ENCODE results near the gene TBX3. TPM values are rescaled to one million over a fixed set of nuclear protein-coding genes. Genes with fewer than 3 reads are reported as not detected.

TBX3 gene
- total RNA-seq, 2 donors from 2014 or later, result 6.1 to 16.1 TPM

DNA sequence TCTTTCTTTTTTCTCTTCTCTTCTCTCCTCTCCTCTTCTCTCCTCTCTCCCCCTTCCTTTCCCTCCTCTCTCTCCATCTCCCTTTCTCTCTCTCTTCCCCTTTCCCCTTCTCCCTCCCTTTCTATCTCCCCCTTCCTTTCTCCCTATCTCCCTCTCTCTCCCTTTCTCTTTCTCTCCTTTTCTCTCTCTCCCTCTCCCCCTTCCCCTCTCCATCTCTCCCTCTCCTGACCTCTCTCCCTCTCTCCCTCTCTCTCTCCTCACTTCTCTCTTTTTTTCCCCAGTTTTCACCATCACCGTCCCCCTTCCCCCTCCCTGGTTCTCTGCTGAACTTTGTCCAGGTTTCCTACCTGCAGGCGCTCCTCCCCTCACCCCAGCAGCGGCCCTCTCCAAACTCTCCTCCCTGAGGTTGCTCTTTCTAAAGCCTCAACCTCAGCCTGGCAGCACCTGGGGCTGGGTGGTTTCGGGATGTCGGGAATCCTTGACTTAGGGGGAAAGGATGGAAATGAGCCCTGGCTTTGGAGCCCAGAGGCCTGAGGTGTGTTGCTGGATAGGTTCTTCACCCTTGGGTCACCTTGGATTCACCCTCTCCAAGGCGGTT, 14.7 kb upstream of the TBX3 start:
- no peaks in the 10 kb centered on the region for H3K9me3 ChIP-seq
- TF ChIP-seq, protein P1, sequence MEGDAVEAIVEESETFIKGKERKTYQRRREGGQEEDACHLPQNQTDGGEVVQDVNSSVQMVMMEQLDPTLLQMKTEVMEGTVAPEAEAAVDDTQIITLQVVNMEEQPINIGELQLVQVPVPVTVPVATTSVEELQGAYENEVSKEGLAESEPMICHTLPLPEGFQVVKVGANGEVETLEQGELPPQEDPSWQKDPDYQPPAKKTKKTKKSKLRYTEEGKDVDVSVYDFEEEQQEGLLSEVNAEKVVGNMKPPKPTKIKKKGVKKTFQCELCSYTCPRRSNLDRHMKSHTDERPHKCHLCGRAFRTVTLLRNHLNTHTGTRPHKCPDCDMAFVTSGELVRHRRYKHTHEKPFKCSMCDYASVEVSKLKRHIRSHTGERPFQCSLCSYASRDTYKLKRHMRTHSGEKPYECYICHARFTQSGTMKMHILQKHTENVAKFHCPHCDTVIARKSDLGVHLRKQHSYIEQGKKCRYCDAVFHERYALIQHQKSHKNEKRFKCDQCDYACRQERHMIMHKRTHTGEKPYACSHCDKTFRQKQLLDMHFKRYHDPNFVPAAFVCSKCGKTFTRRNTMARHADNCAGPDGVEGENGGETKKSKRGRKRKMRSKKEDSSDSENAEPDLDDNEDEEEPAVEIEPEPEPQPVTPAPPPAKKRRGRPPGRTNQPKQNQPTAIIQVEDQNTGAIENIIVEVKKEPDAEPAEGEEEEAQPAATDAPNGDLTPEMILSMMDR (IDR thresholded peaks at IDR 0.05), result no peak
- H3K27ac ChIP-seq, result no peak overlapping the region
- no peak for DNase-seq (ENCODE audit: low spot score)
- peak overlapping the region in 1 of 2 donors; percentile 18 for H3K4me3 ChIP-seq
- no peaks in the 10 kb centered on the region for H3K36me3 ChIP-seq
- peaks cover 0 to 11% of the 10 kb centered on the region in 2 donors for H3K4me1 ChIP-seq
- H3K27me3 ChIP-seq, result peaks cover 48 to 57% of the 10 kb centered on the region in 2 donors

DNA sequence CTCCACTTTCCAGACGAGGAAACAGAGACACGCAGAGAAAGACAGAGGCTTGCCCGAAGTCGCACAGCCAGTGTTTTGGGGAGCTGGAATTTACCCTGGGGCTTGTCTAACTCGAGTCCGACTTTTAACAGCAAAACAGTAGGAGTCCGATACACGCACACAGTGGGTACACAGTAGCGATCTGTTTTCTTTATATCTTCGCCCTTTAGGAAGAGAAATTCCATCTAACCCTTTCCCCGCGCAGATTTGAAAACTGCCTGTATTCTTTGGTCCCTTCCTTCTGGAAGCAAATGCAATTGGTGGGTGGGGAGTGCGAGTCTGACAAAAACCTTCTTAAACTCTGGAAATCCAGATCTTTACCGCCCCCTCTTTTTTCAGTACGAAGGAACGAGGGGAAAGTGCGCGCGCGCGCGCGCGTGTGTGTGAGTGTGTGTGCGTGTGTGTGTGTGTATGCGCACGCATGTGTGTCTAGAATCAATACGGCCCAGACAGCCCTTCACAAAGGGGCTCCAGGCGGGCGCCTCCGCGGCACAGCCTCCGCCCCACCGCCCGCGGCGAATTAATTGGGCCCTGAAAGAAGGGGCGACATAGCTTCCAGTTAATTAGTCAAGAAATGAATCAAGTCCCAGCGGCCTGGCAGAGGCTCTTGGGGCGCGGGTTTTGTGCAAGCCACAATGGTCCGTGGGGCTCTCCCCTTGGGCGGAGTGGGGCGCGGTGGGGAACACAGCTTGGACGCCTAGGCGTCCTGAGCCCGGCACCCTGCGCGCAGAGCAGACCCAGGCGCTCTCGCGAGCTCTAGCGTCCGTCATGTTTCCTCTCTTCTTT, 14.0 kb upstream of the TBX3 start:
- Histone ChIP-seq H3K4me3 (peak overlapping the region in 1 of 2 donors; percentile 18), H3K27ac (no peak overlapping the region), H3K4me1 (peaks cover 0 to 14% of the 10 kb centered on the region in 2 donors), H3K27me3 (peaks cover 51 to 64% of the 10 kb centered on the region in 2 donors), H3K9me3 (no peaks in the 10 kb centered on the region), H3K36me3 (no peaks in the 10 kb centered on the region)
- TF ChIP-seq, protein P1 (IDR thresholded peaks at IDR 0.05), result no peak
- DNase-seq (ENCODE audit: low spot score), result no peak

DNA sequence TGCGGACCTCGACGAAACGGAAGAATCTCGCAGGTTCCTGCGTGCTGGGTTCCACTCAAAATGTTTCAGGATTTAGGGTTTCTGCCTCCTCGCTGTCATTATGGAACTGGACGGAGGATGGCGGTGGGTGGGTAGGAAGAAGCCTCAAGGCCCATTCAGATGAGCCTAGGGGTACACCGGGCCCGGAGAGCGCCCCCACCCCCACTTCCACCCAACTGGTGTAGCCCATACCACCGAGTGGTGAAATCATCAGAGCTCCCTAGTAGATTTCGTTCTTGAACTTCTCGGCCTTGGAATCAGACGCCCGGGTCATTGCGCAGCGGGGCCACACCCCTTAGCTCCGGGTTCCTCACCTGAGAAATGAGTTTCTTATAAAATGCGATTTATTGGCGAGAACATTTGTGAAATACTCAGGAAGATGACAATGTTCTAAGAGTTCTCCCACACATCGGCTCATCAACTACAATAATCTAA, 13.3 kb upstream of the TBX3 start:
- H3K36me3 ChIP-seq, result no peaks in the 10 kb centered on the region
- peaks cover 51 to 71% of the 10 kb centered on the region in 2 donors for H3K27me3 ChIP-seq
- H3K27ac ChIP-seq, result no peak overlapping the region
- H3K4me3 ChIP-seq, result no peak overlapping the region
- H3K9me3 ChIP-seq, result no peaks in the 10 kb centered on the region
- no peak for DNase-seq (ENCODE audit: low spot score)
- H3K4me1 ChIP-seq, result peaks cover 0 to 20% of the 10 kb centered on the region in 2 donors
- TF ChIP-seq, protein P1 (IDR thresholded peaks at IDR 0.05), result no peak

DNA sequence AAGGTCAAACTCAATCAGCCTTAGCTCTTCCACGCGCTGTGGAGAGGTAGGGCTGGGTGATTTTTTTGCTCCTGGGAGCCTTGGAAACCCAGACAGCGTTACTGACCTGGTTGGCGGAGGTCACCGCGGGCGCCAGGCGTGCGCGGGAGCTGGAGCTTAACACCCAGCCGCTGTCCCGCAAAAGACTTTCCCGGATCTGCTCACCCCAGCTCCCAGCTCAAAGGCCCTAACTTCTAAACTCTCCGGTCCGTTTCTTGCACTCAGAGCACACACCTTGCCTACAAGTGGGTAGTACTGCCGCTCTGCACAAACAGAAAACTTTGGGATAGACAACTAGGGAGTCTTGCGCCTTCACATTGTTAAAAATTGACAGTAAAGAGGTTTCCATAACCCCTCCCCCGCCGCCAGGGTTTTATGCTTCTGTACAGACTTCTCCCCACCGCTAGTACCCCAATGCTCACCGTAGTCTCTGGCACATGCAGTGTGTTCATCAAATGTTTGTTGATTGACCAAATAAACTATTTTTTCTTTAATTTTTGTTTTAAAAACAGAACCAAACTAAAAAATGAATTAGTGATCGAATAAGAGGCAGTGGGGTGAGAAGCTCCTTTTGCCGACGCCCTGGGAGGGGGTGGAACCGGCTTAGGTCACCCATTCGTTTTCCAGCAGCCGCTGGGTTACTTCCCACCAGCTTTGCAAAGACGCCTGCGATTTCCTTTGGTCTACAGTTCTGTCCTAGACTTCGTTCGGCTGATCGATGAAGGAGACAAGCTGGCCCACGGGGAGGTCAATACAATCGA, 12.7 kb upstream of the TBX3 start:
- H3K27me3 ChIP-seq, result peaks cover 51 to 71% of the 10 kb centered on the region in 2 donors
- no peak for DNase-seq (ENCODE audit: low spot score)
- H3K4me1 ChIP-seq, result peaks cover 0 to 25% of the 10 kb centered on the region in 2 donors
- no peak overlapping the region for H3K4me3 ChIP-seq
- TF ChIP-seq, protein P1 (IDR thresholded peaks at IDR 0.05), result no peak
- H3K27ac ChIP-seq, result no peak overlapping the region
- H3K9me3 ChIP-seq, result no peaks in the 10 kb centered on the region
- no peaks in the 10 kb centered on the region for H3K36me3 ChIP-seq

DNA sequence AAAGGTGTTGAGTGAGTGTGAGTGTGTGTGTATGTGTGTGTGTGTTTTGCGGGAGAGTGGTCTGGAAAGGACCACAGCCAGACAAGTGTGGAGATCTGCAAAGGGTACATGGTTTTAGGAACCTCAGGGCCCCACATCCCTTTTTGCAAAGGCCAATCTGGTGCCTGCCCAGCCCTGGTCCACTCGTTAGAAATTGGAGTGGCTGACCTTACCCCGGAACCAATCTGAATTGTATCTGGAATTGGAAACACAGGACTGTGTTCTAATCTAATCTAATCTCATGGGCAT, 11.3 kb upstream of the TBX3 start:
- H3K9me3 ChIP-seq, result no peaks in the 10 kb centered on the region
- H3K4me3 ChIP-seq, result no peak overlapping the region
- no peak overlapping the region for H3K27ac ChIP-seq
- peaks cover 0 to 25% of the 10 kb centered on the region in 2 donors for H3K4me1 ChIP-seq
- H3K27me3 ChIP-seq, result peaks cover 49 to 61% of the 10 kb centered on the region in 2 donors
- TF ChIP-seq, protein P1 (IDR thresholded peaks at IDR 0.05), result no peak
- no peaks in the 10 kb centered on the region for H3K36me3 ChIP-seq
- no peak for DNase-seq (ENCODE audit: low spot score)
